Subcutaneous adipose tissue (tissue), 4 donors: ENCODE data around the gene PBLD. TPM values are rescaled to one million over a fixed set of nuclear protein-coding genes. Genes with fewer than 3 reads are reported as not detected.

Experiments used
- total RNA-seq, 4 donors: library from RNA; depleted of rRNA; stranded (reverse); fragments of >200 nt; gene quantifications; one replicate each; pipeline ENCODE4 v1.1.0, GENCODE V29; 2016
- TF ChIP-seq, protein P1 (sequence below): fragments of 450-650 bp; IDR thresholded peaks from one replicate; pipeline ENCODE4 v1.5.1; 2016; ENCODE audit warnings: low read depth, mild to moderate bottlenecking, control low read depth, antibody characterized with exemption, moderate library complexity

PBLD gene
- total RNA-seq, 4 donors from 2014 or later: 7.7 to 15.4 (median 12.7) TPM

DNA sequence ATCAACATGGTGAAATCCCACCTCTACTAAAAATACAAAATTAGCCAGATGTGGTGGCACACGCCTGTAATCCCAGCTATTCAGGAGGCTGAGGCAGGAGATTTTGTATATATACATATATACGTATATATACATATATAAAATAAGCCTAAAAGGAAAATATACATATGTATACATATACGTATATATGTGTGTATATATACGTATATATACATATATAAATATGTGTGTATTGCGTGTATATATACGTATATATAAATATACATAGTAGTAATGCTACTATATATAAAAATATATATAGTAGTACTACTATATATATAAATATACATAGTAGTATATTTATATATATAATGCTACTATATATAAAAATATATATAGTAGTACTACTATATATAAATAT, 26.5 kb upstream of the PBLD start:
- TF ChIP-seq, protein P1, sequence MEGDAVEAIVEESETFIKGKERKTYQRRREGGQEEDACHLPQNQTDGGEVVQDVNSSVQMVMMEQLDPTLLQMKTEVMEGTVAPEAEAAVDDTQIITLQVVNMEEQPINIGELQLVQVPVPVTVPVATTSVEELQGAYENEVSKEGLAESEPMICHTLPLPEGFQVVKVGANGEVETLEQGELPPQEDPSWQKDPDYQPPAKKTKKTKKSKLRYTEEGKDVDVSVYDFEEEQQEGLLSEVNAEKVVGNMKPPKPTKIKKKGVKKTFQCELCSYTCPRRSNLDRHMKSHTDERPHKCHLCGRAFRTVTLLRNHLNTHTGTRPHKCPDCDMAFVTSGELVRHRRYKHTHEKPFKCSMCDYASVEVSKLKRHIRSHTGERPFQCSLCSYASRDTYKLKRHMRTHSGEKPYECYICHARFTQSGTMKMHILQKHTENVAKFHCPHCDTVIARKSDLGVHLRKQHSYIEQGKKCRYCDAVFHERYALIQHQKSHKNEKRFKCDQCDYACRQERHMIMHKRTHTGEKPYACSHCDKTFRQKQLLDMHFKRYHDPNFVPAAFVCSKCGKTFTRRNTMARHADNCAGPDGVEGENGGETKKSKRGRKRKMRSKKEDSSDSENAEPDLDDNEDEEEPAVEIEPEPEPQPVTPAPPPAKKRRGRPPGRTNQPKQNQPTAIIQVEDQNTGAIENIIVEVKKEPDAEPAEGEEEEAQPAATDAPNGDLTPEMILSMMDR: no peak

DNA sequence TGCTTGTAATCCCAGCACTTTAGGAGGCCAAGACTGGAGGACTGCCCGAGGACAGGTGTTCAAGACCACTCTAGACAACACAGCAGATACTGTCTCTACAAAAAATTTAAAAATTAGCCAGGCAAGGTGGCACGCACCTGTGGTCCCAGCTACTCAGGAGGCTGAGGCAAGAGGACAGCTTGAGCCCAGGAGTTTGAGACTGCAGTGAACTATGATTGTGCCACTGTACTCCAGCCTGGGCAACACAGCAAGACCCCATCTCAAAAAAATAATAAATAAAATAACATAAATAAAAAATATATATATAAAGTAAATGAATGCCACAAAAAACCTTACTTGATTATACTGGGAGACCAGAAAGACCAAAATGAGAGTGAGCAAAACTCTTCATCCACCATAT, 20.8 kb upstream of the PBLD start:
- TF ChIP-seq, protein P1: no peak

DNA sequence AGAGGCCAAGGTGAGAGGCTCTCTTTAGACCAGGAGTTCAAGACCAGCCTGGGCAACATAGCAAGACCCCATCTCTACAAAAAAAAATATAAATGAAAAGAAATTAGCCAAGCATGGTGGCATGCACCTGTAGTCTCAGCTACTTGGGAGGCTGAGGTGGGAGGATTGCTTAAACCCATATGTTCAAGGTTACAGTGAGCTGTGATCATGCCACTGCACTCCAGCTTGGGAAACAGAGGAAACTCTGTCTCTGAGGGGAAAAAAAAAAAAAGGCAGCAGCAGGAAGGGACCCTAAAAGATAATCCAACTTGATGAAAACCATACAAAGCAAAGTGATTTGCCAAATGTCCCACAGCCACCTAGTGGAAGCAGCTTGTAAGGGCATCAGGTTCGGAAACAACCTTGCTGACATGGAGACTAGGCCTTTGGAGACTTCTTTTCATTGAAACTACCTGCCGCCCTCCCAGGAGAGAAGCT, 15.6 kb upstream of the PBLD start:
- TF ChIP-seq, protein P1: no peak

DNA sequence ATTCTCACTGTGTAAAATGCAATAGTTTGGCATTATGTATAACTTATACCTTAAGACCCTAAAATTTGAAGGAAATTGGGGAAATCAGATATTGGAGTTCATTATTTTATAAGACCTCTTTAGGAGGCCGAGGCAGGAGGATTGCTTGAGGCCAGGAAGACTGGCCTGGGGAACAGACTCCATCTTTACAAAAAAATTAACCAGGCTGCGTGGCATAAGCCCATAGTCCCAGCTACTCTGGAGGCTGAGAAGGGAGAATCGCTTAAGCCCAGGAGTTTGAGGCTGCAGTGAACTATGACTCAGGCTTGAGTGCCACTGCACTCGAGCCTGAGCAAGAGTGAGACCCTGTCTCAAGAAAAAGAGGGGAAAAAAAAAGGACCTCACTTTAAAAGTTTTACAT, 14.0 kb upstream of the PBLD start:
- TF ChIP-seq, protein P1: no peak

DNA sequence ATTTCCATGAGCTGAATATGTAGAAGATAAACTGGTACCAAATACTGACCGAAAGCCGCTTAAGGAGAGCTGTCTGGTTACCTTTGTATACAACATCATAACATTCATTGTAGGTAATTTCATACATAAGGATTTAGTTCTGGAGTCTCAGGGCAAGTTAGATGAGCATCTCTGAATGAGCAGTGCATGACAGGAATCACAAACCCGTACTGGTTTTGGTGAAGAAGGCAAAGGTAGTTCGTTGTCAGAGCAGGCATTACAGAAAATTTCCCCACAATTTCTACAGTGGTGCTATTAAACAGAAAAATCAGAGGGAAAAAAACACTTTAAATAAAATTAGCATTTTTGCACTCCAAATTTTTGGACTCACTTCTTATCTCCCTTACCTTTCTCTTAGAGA, 12.9 kb upstream of the PBLD start:
- TF ChIP-seq, protein P1: no peak

DNA sequence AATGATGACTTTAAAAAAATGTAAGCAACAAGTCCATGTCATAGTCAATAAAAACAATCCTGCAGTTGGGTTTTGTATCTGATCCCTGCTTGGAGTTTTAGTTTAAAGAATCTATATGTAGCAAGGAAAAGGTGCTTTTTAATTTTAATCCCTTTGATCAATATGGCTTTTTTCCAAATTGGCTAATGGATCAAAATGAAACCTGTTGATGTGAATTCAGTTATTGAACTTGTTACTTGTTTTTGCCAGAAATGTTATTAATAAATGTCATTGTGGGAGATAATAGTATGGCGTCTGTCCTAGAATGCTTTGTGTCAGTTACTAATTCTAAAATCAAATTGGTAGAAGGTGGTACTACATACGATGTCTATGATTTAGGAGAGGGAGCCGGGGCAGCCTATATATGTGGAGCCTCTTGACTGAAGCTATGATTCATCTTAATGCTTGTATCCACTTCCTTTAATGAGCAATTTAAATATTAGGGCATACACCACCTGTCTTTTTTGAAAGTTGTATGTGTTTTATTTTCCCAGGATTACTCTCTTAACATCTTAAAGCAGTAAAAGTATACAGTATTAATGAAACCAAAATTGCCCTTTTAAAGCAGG, 10.3 kb upstream of the PBLD start:
- TF ChIP-seq, protein P1: no peak

DNA sequence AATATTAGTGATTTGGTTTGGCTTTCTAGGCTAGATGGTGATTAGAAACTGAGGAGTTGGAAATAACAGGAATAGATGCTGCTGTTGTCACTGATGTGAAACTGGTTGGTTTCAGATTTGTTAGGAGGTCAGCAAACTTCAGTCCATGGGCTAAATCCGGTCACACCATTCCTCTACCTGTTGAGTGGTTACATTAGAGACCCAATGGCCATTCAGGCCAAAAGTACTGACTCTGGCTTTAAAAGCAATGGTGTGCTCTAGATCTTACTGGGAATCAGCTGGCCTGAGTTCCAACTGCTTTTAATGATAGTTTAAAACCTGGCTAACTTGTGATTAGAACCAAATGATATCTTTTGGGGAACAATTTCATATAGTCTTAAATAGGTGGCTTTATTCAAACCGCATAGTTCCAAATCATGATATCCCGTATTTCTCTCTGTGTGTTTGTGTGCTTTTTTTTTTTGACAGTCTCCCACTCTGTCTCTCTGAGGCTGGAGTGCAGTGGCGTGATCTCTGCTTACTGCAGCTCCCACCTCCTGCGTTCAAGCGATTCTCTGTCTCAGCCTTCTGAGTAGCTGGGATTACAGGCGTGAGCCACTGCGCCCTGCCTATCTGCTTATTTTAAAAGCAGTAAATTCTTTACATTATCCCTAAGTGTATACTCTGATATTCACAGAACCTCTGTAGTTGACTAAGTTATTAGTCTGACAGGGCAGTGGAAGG, 7.8 kb upstream of the PBLD start:
- TF ChIP-seq, protein P1: no peak
